Calu3 (cell line): Measurements from ENCODE around the gene ZNF580. TPM values are rescaled to one million over a fixed set of nuclear protein-coding genes. Genes with fewer than 3 reads are reported as not detected.

Source experiments
- BruUV-seq: library from RNA; stranded (reverse); fragments of 400-500 nt; replicated peaks from 2 replicates; lab custom pipeline; 2021; lab: Mats Ljungman, UMichigan
- CTCF ChIA-PET: fragments of 300-600 bp; sonication (Branson Sonifier 250); formaldehyde crosslinking; loops from one replicate; lab custom pipeline; 2022; ENCODE audit warnings: antibody characterized with exemption; lab: Charles Lee
- DNase-seq: peaks from one replicate; pipeline ENCODE4 v3.0.0; 2022
- H3K27ac Mint-ChIP-seq: one replicate; pipeline ENCODE4 v1.8.0; 2022; ENCODE audit warnings: mixed read lengths; ENCODE audit not compliant: unreplicated experiment
- H3K27me3 Mint-ChIP-seq: one replicate; pipeline ENCODE4 v1.8.0; 2022; ENCODE audit warnings: mixed read lengths; ENCODE audit not compliant: unreplicated experiment
- H3K36me3 Mint-ChIP-seq: one replicate; pipeline ENCODE4 v1.8.0; 2022; ENCODE audit warnings: mild to moderate bottlenecking, moderate library complexity, mixed read lengths; ENCODE audit not compliant: insufficient read depth, unreplicated experiment
- H3K4me1 Mint-ChIP-seq: one replicate; pipeline ENCODE4 v1.8.0; 2022; ENCODE audit warnings: mild to moderate bottlenecking, low read depth, mixed read lengths; ENCODE audit not compliant: unreplicated experiment
- H3K4me3 Mint-ChIP-seq: one replicate; pipeline ENCODE4 v1.8.0; 2022; ENCODE audit warnings: mild to moderate bottlenecking, low read depth, moderate library complexity, mixed read lengths; ENCODE audit not compliant: unreplicated experiment
- H3K9me3 Mint-ChIP-seq: one replicate; pipeline ENCODE4 v1.8.0; 2022; ENCODE audit warnings: low read depth, mixed read lengths; ENCODE audit not compliant: unreplicated experiment
- intact Hi-C: fragments of 100-400 bp; cut with micrococcal nuclease; formaldehyde crosslinking; loops from one replicate; pipeline ENCODE4 v1.10.0; 2022; ENCODE audit not compliant: unreplicated experiment
- total RNA-seq: library from RNA; stranded (reverse); gene quantifications from 2 replicates; pipeline ENCODE4 v1.2.3, GENCODE V29; 2022
- TF ChIP-seq, protein P1 (sequence below): fragments of 200-600 bp; IDR thresholded peaks from one replicate; pipeline ENCODE4 v1.8.0; 2022; ENCODE audit warnings: antibody characterized with exemption; ENCODE audit not compliant: unreplicated experiment

Gene ZNF580
- total RNA-seq, 1 experiment from 2014 or later, result 35.6 TPM

DNA sequence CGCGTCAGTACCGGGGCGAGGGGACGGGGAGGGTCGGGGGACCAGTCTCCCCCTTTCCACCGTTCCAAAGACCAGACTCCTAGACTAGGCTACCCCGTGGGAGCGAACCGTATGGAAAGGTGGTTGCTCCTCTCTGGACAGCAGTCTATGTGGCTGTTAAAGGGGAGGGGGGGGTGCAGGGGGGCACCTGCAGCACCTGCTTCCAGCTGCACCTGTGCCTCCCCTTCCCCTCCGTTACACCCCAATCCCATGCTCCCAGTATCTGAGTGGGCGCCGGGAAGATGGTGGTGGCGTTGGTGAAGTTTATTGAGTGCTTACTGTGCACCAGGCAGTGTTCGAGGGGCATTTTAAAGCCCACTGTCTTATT is 40.2 kb upstream of the ZNF580 start:
- no TSS peak for BruUV-seq
- intact Hi-C loops, result no loop called here
- Mint-ChIP-seq H3K4me1 (peaks cover 24% of the 10 kb centered on the region), H3K9me3 (no peaks in the 10 kb centered on the region), H3K27ac (no peak overlapping the region), H3K36me3 (peaks cover 87% of the 10 kb centered on the region), H3K4me3 (peak overlapping the region; percentile 87), H3K27me3 (no peaks in the 10 kb centered on the region)
- CTCF ChIA-PET, result interaction anchor here (0.6 to 1.0 kb wide), 4 partner anchors 24 to 1709 kb away, joined by 3 to 6 read pairs (median 4); partner anchors contain the start of gene ZNF784
- TF ChIP-seq, protein P1, sequence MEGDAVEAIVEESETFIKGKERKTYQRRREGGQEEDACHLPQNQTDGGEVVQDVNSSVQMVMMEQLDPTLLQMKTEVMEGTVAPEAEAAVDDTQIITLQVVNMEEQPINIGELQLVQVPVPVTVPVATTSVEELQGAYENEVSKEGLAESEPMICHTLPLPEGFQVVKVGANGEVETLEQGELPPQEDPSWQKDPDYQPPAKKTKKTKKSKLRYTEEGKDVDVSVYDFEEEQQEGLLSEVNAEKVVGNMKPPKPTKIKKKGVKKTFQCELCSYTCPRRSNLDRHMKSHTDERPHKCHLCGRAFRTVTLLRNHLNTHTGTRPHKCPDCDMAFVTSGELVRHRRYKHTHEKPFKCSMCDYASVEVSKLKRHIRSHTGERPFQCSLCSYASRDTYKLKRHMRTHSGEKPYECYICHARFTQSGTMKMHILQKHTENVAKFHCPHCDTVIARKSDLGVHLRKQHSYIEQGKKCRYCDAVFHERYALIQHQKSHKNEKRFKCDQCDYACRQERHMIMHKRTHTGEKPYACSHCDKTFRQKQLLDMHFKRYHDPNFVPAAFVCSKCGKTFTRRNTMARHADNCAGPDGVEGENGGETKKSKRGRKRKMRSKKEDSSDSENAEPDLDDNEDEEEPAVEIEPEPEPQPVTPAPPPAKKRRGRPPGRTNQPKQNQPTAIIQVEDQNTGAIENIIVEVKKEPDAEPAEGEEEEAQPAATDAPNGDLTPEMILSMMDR, result no peak
- DNase-seq, result no peak

DNA sequence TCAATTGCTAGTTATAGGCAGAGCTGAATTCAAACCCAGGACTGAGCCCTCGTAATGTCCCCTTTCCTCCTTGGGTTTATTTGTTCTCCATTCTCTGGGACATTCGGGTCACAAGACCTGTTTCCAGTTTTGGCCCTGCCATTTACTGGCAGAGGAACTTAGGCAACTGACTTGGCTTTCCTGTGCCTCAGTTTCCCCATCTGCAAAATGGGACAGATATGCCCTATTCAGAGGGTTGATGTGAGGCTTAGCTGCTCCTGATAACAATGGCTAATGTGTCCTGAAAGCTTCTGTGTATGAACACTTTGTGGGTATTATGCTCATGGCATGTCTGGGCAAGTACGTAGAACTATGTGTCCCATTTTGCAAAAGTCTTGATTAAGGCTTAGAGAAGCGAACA is 39.7 kb upstream of the ZNF580 start:
- BruUV-seq, result TSS peak; percentile 50
- Mint-ChIP-seq H3K4me3 (peak overlapping the region; percentile 87), H3K4me1 (peaks cover 25% of the 10 kb centered on the region), H3K27ac (no peak overlapping the region), H3K27me3 (no peaks in the 10 kb centered on the region), H3K9me3 (no peaks in the 10 kb centered on the region), H3K36me3 (peaks cover 91% of the 10 kb centered on the region)
- no peak for DNase-seq
- TF ChIP-seq, protein P1, result no peak
- CTCF ChIA-PET, result interaction anchor here (0.7 kb wide), 1 partner anchor 23 kb away, joined by 3 read pairs; the partner anchor contains the start of gene ZNF784
- intact Hi-C loops, result no loop called here

DNA sequence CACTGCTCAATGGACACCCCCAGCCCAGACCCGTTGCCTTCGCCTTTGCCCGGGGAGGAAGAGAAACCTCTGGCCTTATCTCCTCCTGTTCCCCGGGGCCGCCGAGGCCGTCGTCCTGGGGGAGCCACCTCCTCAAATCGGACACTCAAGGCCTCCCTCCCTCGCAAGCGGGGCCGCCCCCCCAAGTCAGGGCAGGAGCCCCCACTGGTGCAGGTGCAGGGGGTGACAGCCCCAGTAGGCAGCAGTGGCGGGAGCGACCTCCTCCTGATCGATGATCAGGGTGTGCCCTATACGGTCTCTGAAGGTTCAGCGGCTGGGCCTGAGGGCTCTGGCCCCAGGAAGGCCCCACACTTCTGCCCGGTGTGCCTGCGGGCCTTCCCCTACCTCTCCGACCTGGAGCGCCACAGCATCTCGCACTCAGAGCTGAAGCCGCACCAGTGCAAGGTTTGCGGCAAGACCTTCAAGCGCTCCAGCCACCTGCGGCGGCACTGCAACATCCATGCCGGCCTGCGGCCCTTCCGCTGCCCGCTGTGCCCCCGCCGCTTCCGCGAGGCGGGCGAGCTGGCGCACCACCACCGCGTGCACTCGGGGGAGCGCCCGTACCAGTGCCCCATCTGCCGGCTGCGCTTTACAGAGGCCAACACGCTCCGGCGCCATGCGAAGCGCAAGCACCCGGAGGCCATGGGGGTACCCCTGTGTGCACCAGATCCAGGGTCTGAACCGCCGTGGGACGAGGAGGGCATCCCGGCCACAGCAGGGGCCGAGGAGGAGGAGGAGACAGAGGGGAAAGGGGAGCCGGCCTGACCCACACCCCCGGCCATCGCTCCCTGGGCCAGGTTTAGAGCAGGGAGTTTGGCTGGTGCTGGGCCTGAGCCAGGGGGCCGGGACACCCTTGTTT is 38.4 kb upstream of the ZNF580 start:
- H3K4me1 Mint-ChIP-seq, result peaks cover 35% of the 10 kb centered on the region
- no TSS peak for BruUV-seq
- H3K4me3 Mint-ChIP-seq, result peak overlapping the region; percentile 87
- H3K9me3 Mint-ChIP-seq, result no peaks in the 10 kb centered on the region
- H3K27ac Mint-ChIP-seq, result no peak overlapping the region
- TF ChIP-seq, protein P1, result no peak
- intact Hi-C loops, result no loop called here
- CTCF ChIA-PET, result no interaction called here
- no peak for DNase-seq
- peaks cover 93% of the 10 kb centered on the region for H3K36me3 Mint-ChIP-seq
- no peaks in the 10 kb centered on the region for H3K27me3 Mint-ChIP-seq

DNA sequence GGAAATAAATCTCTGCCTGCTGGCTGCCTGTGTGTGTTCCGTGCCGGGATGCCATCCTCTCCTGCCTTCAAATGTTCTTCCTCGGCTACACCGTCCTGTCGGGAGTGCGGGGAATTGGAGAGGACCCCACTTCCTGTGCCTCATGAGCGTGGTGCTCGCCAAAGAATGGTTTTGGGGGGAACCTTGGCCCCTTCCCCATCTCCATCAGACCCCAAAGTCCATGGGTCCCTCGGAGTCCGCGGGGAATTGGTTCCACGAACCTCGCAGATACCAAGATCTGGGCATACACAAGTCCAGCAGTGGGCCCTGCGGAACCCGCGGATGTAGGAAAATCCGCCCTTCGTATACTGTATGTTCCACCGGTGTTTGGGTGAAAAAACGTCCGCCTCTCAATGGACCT is 37.7 kb upstream of the ZNF580 start:
- H3K27ac Mint-ChIP-seq, result no peak overlapping the region

More for the DNA sequence above, 37.7 kb upstream of the ZNF580 start:
- no peaks in the 10 kb centered on the region for H3K27me3 Mint-ChIP-seq
- no TSS peak for BruUV-seq
- H3K4me1 Mint-ChIP-seq, result peaks cover 40% of the 10 kb centered on the region
- peaks cover 85% of the 10 kb centered on the region for H3K36me3 Mint-ChIP-seq
- no peak for DNase-seq
- TF ChIP-seq, protein P1, result no peak
- H3K4me3 Mint-ChIP-seq, result no peak overlapping the region
- no peaks in the 10 kb centered on the region for H3K9me3 Mint-ChIP-seq
- CTCF ChIA-PET, result no interaction called here
- intact Hi-C loops, result no loop called here
